Iris pigment epithelial cell (primary cell): ENCODE measurements around the gene PRM3.

Experiments used
- DNase-seq: peaks from one replicate; pipeline ENCODE4 v3.0.0-alpha.2; 2011; ENCODE audit warnings: low read depth

Gene PRM3

DNA sequence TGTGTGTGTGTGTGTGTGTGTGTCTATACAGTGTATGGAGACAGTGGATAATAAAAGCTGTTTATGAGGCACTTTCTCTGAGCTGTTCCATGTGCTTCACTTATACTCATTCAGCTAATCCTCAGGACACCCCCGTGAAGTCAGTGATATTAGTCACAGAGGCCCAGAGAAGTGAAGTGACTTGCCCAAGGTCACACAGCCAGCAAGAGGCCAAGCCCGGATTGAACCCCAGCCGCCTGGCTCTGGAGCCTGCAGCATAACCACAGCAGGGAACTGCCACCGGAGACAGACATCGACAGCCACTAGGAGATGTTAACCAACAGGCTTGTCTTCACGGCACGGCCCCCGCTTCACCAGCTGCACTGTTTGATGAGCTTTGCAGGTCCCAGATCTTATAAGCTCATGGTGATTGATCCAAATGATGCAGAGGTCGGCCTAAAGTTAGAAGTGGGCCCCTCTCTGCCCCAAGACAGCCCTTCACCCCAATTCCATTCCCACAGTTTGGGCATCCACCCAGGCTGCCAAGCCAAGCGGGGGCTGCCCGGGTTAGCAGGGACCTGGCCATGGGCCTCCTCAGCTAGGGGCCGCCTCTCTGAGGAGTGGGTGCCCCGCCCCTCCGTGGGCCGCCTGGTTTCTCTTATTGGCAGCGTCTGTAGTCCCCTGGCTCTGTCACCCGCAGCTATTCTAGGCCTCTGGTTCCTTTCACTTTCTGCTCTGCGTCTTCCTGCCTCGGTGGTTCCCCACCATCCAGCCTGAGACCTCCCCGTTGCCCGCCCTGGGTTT lies 48.3 kb downstream of the PRM3 start:
- peak; percentile 25 for DNase-seq

- no peak for DNase-seq
Measured at GRCh38 chr16:11224096-11224893, 49.1 kb downstream of the PRM3 start.
